ENCODE data around the gene SNRPA. TPM values are rescaled to one million over a fixed set of nuclear protein-coding genes. Genes with fewer than 3 reads are reported as not detected.

The SNRPA gene
- total RNA-seq, 1 experiment from 2014 or later: 102 TPM

DNA sequence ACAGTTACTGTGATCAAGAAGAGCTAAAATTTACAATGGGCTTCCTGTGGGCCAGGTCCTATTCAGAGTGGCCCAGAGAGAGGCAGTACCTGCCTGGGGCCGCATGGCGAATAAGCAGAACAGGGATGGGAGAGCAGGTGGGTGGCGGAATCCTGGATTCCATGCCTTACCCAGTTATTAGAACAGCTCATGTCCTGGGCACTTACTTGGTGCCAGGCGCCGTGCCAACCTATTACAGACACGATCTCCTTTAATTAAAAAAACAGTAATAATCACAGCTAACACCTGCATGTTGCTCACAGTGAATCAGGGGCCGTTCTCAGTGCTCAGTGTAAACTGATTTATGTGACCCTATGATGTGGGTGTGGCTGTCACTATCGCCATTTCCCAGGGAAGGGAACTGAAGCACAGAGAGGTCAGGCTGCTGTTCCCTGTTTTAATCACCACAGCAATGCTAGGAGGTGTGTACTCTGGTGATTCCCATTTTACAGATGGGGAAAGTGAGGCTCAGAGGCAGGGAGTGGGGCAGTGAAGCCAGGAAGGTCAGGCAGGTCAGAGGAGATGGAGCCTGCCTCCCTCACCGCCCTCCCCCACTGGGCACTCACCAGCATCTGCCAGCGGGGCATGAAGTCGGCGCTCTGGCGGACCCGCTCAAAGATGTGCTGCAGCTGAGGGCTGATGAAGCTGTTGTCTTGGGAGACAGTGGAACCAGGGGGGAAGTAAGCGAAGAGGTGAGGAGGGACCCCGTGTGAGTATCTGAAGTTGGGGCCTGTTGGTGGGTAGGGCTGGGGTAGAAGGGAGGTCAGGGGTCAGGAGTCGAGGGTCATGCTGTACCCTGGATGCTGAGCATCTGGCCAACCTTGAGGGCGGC is 46.3 kb upstream of the SNRPA start:
- Mint-ChIP-seq H3K36me3 (ENCODE audit: insufficient read depth, unreplicated experiment) (peaks cover 68% of the 10 kb centered on the region), H3K27me3 (ENCODE audit: unreplicated experiment) (no peaks in the 10 kb centered on the region)
- BruUV-seq (replicated peaks): no TSS peak

DNA sequence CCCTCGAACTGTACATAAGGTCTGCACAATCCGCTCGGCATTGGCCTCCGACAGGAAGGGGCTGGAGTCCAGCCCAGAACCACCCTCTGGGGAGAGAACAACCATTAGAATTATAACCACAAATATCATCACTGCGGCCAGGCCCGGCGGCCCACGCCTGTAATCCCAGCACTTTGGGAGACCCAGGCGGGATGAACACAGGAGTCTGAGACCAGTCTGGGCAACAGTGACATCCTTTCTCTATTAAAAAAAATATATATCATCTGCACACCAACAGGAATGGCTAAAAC is 45.7 kb upstream of the SNRPA start:
- no peak overlapping the region for H3K4me3 Mint-ChIP-seq (ENCODE audit: low read depth, unreplicated experiment)
- intact Hi-C loops (cut with micrococcal nuclease; ENCODE audit: unreplicated experiment): no loop called here
- CTCF ChIA-PET: no interaction called here
- no peak overlapping the region for H3K27ac Mint-ChIP-seq (ENCODE audit: unreplicated experiment)
- no peaks in the 10 kb centered on the region for H3K4me1 Mint-ChIP-seq (ENCODE audit: low read depth, unreplicated experiment)
- TF ChIP-seq, protein P1, sequence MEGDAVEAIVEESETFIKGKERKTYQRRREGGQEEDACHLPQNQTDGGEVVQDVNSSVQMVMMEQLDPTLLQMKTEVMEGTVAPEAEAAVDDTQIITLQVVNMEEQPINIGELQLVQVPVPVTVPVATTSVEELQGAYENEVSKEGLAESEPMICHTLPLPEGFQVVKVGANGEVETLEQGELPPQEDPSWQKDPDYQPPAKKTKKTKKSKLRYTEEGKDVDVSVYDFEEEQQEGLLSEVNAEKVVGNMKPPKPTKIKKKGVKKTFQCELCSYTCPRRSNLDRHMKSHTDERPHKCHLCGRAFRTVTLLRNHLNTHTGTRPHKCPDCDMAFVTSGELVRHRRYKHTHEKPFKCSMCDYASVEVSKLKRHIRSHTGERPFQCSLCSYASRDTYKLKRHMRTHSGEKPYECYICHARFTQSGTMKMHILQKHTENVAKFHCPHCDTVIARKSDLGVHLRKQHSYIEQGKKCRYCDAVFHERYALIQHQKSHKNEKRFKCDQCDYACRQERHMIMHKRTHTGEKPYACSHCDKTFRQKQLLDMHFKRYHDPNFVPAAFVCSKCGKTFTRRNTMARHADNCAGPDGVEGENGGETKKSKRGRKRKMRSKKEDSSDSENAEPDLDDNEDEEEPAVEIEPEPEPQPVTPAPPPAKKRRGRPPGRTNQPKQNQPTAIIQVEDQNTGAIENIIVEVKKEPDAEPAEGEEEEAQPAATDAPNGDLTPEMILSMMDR (IDR thresholded peaks at IDR 0.05; ENCODE audit: unreplicated experiment): no peak
- no peak for DNase-seq
- peaks cover 74% of the 10 kb centered on the region for H3K36me3 Mint-ChIP-seq (ENCODE audit: insufficient read depth, unreplicated experiment)
- no TSS peak for BruUV-seq (replicated peaks)
- H3K27me3 Mint-ChIP-seq (ENCODE audit: unreplicated experiment): no peaks in the 10 kb centered on the region
- no peaks in the 10 kb centered on the region for H3K9me3 Mint-ChIP-seq (ENCODE audit: low read depth, unreplicated experiment)

More for the DNA sequence above, 46.3 kb upstream of the SNRPA start:
- no peak overlapping the region for H3K27ac Mint-ChIP-seq (ENCODE audit: unreplicated experiment)
- CTCF ChIA-PET: interaction anchor here (0.6 kb wide), 1 partner anchor 127 kb away, joined by 3 read pairs; no protein-coding TSS in a partner anchor
- intact Hi-C loops (cut with micrococcal nuclease; ENCODE audit: unreplicated experiment): no loop called here
- TF ChIP-seq, protein P1 (IDR thresholded peaks at IDR 0.05; ENCODE audit: unreplicated experiment): no peak
- no peak overlapping the region for H3K4me3 Mint-ChIP-seq (ENCODE audit: low read depth, unreplicated experiment)
- no peaks in the 10 kb centered on the region for H3K9me3 Mint-ChIP-seq (ENCODE audit: low read depth, unreplicated experiment)
- no peak for DNase-seq
- no peaks in the 10 kb centered on the region for H3K4me1 Mint-ChIP-seq (ENCODE audit: low read depth, unreplicated experiment)

DNA sequence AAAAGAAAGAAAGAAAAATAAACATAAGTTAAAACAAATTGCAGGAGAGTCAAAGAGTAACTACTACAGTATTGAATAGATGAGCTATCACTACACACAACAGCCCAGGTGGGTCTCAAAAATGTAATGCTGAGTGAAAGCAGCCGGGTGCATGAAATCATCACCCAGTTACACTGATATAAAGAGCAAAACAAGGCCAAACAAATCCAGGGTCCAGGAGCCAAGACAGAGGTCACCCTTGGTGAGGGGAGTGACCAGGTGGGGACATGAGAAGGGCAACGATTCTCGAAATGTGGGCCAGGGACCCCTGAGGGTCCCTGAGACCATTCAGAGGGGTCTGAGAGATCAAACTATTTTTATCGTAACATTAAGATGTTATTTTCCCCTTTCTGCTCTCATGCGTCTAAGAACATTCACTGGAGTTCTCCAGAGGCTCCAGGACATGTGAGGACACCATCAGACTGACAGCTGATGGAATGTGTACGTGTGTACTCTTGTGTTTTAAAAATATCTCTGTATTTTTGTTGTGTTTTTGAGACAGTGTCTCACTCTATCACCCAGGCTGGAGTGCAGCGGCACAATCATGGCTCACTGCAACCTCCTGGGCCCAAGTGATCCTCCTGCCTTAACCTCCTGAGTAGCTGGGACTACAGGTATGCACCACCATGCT is 44.9 kb upstream of the SNRPA start:
- Mint-ChIP-seq H3K36me3 (ENCODE audit: insufficient read depth, unreplicated experiment) (peaks cover 74% of the 10 kb centered on the region), H3K9me3 (ENCODE audit: low read depth, unreplicated experiment) (no peaks in the 10 kb centered on the region), H3K27me3 (ENCODE audit: unreplicated experiment) (no peaks in the 10 kb centered on the region), H3K4me1 (ENCODE audit: low read depth, unreplicated experiment) (no peaks in the 10 kb centered on the region), H3K27ac (ENCODE audit: unreplicated experiment) (no peak overlapping the region), H3K4me3 (ENCODE audit: low read depth, unreplicated experiment) (no peak overlapping the region)
- CTCF ChIA-PET: interaction anchor here (0.9 kb wide), 1 partner anchor 44 kb away, joined by 6 read pairs; no protein-coding TSS in a partner anchor
- intact Hi-C loops (cut with micrococcal nuclease; ENCODE audit: unreplicated experiment): no loop called here
- DNase-seq: no peak
- TF ChIP-seq, protein P1 (IDR thresholded peaks at IDR 0.05; ENCODE audit: unreplicated experiment): no peak
- no TSS peak for BruUV-seq (replicated peaks)

DNA sequence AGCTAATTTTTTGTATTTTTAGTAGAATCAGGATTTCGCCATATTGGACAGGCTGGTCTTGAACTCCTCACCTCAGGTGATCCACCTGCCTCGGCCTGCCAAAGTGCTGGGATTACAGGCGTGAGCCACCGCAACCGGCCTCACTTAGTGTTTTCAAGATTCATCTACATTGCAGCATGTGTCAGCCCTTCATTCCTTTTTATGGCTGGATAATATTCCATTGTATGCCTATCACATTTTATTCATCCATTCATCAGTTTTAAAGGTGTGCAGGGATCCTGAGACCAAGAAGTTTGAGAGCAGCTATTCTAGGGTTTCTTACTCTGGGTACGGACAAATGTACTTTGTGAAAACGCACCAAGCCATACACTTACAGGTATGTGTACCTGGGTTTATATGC is 43.4 kb upstream of the SNRPA start:
- CTCF ChIA-PET: no interaction called here
- DNase-seq: no peak

More for the DNA sequence above, 43.4 kb upstream of the SNRPA start:
- Mint-ChIP-seq H3K27ac (ENCODE audit: unreplicated experiment) (no peak overlapping the region), H3K9me3 (ENCODE audit: low read depth, unreplicated experiment) (no peaks in the 10 kb centered on the region), H3K4me3 (ENCODE audit: low read depth, unreplicated experiment) (no peak overlapping the region), H3K36me3 (ENCODE audit: insufficient read depth, unreplicated experiment) (peaks cover 74% of the 10 kb centered on the region), H3K4me1 (ENCODE audit: low read depth, unreplicated experiment) (no peaks in the 10 kb centered on the region), H3K27me3 (ENCODE audit: unreplicated experiment) (no peaks in the 10 kb centered on the region)
- TF ChIP-seq, protein P1 (IDR thresholded peaks at IDR 0.05; ENCODE audit: unreplicated experiment): no peak
- no TSS peak for BruUV-seq (replicated peaks)
- intact Hi-C loops (cut with micrococcal nuclease; ENCODE audit: unreplicated experiment): no loop called here

Measured in Calu3 (cell line).